ENCODE results near the gene ZNF48.
A peak's percentile ranks its signal among the peaks of the same experiment; 100 is the strongest.

ZNF48 gene

DNA sequence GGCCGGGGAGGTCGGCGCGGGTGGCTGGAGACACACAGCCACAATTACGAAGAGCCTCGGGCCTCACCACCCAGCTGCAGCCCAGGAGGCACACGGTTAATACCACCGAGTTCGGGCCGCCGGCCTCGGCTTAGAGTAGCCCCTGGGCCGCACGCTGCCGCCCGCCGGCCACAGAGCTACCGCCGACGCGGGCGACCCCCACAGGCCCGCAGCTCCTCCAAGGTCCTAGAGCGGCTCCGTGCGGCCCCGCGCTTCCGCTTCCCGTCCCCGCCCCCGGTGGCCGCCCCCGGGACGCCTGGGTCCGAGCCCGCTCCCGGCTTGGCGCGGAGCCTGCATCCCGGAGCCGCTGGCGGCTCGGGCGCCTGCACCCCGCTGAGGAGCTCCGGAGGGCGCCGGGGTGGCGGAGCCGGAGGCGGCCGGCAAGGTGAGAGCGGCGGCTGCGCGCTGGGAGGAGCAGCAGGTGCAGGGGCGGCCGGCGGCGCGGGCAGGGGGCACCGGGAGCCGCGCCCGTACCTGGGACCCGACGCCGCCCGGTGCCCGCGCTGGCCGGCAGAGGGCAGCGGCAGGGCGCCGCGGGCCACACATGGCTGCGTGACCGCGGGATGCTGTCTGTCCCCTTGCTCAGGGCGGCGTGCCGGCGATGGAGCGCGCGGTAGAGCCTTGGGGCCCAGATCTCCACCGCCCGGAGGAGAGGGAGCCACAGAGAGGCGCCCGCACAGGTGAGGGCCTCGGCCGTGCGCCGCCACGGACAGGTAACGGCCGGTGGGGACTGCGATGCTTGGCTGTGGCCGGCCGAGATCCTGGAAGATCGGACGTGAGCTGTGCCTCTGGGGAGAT lies at the start of gene ZNF48:
TSS of gene ZNF48 (plus strand) at position 266 of the 837 bp plus-strand sequence. CDS start at position 641, 375 bp downstream.
- DNase-seq (ENCODE audit: low read depth in 2 of 3, low spot score in 2 of 3) = peak in 1 of 3 experiments; percentile 45

DNA sequence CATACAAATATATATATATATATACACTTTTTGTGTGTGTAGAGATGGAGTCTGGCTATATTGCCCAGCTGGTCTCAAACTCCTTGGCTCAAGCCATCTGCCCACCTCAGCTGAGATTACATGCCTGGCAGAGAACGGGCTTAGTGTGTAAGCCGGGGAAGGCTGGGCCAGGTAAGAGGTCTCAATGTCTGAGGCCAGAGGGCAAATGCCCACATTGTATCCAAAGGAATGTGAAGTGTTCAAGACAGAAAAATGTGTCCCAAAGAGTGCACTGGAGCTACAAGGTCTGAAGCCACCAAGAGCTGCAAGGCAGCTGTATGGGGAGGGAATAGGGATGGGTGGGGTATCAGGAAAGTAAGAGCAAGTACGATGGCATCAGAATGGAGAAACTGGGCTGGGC lies 48.9 kb upstream of the ZNF48 start:
- DNase-seq (ENCODE audit: low read depth in 2 of 3, low spot score in 2 of 3) = no peak

DNA sequence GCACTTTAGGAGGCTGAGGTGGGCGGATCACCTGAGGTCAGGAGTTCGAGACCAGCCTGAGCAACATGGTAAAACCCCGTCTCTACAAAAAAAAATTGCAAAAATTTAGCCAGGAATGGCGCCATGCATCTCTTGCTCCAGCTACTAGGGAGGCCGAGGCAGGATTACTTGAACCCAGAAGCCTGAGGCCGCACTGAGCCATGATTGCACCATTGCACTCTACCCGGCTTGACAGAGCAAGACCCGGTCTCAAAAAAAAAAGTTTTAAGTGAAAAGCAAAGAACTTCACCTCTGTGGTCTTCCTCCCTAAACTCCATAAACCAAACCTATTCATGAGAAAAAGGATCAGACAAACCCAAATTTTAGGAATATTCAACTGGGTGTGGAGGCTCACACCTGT lies 47.1 kb upstream of the ZNF48 start:
- DNase-seq (ENCODE audit: low read depth in 2 of 3, low spot score in 2 of 3) = no peak

DNA sequence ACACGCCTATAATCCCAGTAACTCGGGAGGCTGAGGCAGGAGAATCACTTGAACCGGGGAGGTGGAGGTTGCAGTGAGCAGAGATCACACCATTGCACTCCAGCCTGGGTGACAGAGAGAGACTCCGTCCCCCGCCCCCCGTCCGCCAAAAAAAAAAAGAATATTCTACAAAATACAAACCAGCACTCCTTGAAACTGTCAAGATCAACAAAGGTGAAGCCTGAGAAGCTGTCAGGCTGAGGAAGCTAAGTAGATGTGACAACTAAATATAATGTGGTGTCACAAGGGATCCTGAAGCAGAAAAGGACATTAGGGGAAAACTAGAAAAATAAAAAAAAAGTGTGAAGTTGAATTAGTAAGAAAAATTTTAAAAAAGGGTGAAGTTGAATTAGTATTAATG lies 46.3 kb upstream of the ZNF48 start:
- DNase-seq (ENCODE audit: low read depth in 2 of 3, low spot score in 2 of 3) = no peak

DNA sequence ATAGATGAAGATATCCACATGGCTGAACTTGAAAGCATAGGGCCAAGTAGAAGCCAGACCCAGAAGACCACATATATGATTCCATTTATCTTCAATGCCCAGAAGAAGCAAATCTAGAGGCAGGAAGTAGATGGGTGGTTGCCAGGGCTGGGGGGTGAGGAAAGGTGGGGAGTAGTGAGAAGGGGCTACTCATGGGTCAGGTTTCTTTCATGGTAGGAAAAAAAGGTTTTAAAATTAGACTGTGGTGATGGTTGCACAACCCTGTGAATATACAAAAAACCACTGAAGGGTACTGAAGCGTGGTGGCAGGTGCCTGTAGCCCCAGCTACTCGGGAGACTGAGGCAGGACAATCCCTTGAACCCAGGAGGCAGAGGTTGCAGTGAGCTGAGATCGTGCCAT lies 45.5 kb upstream of the ZNF48 start:
- DNase-seq (ENCODE audit: low read depth in 2 of 3, low spot score in 2 of 3) = no peak

DNA sequence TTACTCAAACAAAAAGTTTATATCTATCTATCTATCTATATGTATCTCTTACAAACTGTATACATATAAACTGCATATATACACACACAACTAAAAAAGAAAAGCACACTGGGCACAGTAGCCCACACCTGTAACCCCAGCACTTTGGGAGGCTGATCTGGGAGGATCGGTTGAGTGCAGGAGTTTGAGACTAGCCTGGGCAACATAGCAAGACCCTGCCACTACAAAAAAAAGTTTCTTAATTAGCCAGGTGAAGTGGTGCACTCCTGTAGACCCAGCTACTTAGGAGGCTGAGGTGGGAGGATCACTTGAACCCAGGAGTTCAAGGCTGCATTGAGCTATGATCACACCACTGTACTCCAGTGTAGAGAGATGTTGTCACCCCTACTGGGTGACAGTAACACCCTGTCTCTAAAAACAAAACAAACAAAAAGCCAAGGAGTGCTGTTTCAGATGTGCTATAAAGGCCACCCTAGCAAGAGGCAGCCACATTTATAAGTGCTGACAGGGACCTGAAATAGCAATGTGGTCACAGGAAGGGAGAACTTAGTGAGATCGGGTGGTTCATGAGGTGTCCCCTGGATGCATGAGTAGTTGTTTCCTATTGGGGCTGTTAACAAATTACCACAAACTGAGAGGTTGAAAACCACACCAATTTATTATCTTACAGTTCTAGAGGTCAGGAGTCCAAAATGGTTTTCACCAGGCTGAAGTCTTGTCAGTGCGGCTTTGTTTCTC lies 44.9 kb upstream of the ZNF48 start:
- no peak for DNase-seq (ENCODE audit: low read depth in 2 of 3, low spot score in 2 of 3)

DNA sequence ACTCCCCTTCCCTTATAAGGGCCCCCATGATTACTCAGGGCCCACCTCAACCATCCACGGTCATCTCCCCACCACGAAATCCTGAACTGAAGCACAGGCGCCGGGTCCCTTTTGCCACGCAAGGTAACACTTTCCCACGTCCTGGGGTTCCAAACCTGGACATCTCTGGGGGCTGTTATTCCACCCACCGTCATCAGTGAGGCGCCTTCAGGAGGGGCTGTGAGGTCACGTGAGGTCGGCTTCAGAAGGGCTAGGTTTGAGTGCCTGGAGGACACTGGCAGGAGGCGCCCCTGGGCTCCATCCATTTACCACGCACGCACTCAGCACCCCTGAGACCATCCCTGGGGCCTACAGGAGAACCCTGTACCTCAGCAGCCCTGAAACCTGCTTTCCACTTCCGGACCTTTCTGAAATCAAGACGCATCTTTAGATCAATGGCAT lies 44.2 kb upstream of the ZNF48 start:
- no peak for DNase-seq (ENCODE audit: low read depth in 2 of 3, low spot score in 2 of 3)

DNA sequence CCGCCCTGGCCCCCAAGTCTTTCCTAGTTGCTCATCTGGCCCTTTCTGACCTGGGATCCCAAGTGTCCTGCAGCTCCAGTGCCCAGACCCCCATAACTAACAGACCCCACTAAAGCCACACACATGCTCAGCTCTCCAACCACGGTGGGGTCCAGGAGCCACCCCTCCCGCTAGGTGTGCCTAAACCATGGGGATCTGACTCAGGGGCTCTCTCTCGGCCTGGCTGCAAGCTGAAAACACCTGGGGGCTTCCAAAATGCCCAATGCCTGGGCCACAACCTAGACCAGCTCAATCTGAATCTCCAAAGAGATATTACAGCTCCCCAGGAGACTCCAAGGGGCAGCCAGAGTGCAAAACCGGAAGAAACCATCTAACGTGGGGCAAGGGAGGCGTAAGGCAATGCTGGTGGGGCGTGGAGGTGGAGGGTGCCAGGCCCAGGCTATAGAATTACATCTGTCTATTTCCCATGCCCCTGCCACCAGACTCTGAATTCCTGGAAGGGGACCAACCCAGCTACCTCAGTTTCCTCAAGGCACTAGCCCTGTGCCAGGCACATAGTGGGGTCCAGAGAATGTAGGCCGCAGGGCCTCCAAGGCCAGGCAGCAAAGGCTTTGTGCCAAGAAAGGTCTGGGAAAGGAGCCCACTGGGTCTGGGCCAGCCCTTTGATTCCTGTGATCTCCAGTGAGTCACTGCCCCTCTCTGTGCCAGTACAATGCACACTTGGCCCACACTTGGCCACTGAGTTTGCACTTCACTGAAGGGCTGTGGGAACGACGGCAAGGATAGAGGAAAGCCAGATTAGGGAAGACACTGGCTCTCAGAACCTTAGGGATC lies 43.4 kb upstream of the ZNF48 start:
- DNase-seq (ENCODE audit: low read depth in 2 of 3, low spot score in 2 of 3) = no peak

DNA sequence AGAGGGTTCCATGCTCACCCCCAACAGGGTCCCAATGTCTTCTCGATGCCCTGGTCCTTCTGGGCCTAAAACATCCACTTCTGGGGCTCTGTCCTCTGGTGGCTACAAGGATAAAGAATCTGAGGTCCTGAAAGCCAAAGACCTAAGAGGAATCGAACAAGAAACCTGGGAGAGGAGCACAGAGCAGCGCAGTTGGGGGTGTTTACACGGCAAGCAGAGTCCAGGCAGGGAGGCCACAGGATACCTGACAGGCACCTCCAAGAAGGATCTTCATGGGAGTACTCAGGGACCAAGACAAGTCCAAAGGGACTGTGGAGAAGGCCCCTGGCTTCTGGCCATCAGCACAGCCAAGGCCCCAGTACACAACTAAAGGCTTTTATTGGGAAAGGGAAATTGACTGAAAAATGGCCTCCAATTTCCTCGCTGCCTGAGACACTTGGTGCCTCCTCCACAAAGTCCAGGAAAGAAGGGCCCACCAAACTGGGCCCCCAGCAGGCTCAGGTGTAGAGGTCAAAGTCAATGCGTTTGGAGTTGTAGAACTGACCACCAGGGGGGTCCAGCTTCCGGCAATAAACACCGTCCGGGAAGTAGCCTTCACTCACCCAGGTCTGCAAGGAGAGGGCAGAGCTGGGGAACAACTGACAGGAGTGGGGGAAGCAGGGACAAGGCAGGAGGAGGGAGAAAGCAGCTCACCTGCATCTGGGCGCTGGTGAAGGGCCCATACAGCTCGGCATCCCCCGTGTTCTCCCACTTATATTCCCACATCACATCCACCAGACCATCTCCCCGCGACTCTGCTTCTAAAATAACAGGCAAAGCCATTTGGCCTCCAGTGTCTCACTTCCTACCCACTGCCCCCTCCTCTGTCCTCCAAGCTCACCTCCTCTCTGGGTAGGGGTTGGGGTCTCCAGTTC lies 42.5 kb upstream of the ZNF48 start:
- no peak for DNase-seq (ENCODE audit: low read depth in 2 of 3, low spot score in 2 of 3)

DNA sequence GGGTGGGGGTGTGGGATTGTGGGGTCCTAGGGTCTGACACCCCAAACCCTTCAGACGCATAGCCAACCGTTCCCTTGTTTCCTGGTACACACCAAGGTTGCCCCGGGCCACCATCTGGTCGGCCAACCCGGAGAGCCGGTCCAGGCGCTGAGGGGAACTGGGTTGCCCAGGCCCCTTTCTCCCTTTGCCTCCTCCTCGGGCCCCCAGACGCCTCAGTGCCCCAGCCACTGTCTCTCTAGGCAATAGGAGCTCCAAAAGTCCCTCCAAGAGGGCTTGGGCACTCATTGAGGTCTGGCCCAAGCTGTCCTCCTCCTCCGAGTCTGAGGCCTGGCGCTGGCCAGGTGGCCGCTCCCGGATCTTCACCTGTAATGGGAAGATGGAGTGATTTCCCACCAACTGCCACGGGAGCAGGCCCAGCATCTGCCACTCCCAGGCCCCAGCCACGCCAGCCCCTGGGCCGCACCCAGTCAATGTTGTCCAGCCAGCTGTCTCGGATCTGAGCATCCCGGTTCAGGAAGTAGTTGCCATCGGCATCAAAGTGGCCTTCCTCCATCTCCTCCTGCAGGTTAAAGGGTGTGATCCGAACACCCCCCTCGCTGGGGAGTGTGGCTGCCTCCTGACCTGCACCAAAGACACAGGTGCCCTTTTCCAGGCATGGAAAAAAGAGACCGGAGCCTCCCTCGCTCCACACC lies 41.6 kb upstream of the ZNF48 start:
- no peak for DNase-seq (ENCODE audit: low read depth in 2 of 3, low spot score in 2 of 3)

DNA sequence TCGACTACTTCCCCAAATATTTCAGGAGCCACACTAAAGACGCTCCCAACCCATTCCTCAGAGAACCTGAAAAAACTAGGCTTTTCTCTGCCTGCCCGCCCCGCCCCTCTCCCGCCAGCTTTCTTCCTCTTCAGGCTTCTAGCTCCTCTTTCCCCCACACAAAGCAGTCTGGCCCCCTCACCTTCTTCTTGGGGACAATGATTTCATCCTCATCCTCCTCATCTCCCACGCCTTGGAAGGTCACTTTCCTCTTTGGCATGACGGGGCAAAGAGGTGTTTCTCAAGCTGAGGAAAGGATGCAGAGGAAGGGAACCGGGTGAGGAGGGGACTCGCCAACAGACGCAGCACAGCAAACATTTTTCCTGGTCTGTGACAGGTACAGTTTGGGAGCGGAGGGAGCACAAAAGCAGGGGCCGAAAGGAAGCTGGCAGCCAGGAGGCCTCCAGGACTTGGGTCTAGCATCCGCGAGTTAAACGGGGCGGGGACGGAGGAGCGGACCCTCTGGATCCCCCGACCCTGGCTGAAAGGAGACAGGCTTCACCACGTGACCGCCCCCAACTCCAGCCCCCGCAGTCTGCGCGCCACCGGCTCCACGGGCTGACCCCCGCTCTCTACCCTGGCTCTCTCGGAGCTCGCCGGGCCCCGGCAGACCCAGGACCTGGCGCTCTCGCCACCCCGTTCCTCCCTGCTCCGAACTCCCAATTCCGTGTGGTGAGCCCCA lies 40.6 kb upstream of the ZNF48 start:
- no peak for DNase-seq (ENCODE audit: low read depth in 2 of 3, low spot score in 2 of 3)

DNA sequence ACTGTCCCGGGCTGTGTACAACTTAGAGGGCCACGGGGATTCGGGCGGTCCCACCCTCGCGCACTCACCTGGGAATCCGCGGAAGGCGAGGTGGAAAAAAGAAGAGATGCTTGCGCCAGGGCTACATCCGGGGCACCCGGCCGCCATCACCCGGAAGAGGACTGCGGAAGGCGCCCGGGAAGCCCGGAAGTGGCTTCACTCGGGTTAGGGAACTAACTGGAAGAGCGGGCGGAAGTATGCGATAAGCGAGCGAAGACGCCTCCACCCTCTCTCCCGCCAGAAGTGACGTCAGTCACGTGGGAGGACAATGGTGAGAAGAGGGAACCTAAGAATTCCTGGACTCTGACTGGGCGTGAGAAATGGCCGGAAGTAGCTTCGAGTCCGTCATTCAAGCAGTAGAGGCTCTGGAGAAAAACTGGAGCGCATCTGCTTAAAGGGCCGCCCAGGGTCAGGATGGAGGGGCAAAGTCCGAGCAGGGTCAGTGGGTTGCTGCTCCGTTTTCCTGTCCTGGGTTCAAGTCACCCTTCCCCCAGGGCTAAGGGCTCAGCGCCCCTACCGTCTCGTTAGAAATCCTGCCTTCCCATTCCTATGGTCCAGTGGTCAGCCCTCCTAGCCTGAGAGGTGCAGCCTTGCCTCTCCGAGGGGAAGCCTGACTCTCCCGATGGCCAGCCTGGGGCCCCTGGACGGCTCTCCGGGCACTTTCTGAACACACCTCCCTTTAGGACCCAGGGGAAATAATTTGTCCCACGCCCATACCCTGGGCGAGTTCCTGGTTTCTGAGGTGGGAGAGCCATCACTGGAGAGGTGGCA lies 39.9 kb upstream of the ZNF48 start, which contains the start of gene CD2BP2:
TSS of gene CD2BP2 (minus strand) at position 165 of the 810 bp plus-strand sequence. CDS start 627 bp downstream, outside the sequence.
- DNase-seq (ENCODE audit: low read depth in 2 of 3, low spot score in 2 of 3) = peak; percentile 72 to 79 (median 76)

DNA sequence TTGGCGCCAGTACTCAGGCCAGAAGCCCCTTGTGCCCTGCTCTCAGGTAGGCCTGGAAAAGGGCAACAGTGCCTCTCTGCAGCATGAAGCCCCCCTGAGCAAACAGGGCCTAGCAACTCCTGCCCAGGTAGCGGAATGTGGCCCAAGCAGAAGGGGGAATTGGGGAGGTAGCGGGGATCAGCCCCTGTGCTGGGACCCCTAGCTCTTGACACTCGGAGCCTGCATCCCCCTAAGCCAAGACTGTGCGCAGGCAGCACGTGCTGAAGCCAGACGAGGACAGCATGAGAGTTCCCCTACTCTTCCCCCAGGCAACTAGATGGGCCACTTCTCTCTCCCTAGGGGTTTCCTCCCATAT lies 39.3 kb upstream of the ZNF48 start:
- DNase-seq (ENCODE audit: low read depth in 2 of 3, low spot score in 2 of 3) = no peak

DNA sequence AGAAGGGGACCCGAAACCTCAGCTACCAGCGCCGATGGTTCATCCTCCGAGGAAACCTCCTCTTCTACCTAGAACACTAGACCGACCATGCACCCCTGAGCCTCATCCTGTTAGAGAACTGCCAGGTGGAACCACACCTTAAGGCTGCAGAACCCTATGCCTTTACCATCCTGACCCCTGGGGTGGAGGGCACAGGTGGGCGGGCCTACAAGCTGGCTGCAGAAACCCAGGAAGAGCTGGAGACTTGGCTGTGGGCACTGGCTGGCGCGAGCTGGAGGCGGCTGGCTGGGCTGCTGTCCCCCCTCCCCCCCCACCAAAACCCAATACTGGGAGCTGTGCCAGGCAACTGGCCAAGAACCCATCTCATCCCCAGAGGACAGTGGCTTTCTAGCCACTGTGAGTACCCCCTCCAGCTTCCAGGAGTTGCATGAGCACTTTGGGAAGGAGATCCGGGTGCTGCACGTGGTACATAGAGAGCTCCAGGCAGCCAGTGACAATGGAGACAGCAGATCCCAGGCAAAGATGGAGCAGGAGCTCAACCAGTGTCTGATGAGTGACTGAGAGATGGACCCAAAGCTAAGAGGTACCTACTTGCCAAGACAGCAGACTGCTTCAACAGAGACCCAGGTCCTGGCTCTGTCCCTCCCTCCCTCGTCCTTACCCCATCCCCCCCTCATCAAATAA lies 38.7 kb upstream of the ZNF48 start:
- DNase-seq (ENCODE audit: low read depth in 2 of 3, low spot score in 2 of 3) = no peak

DNA sequence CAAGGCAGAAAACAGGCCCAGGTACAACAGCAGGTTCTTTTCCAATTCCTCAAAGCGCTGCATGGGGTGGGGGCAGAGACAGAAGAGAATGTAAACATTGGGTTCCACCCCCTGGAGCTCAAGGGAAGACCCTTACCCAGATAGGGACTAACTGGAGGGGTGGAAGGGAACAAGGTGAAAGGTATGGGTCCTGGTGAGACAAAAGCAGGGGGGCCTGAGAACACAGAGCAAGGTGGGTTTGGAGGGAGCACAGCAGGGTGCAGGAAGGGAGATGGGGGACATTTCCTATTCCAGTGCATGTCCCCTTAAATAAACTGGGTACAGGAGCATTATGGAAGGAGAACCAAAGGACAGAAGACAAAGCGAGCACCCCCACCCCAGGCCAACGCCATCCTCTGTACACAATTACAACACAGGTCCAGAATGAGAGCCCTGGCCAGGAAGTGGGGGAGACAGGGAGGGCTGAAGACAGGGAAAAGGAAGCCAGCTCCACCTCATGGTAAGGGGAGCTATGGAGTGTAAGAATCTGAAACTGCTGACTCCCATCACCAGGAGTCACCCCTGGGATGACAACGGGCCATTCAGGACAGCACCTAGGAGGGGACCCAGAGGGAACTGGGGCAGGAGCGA lies 38.0 kb upstream of the ZNF48 start:
- no peak for DNase-seq (ENCODE audit: low read depth in 2 of 3, low spot score in 2 of 3)

DNA sequence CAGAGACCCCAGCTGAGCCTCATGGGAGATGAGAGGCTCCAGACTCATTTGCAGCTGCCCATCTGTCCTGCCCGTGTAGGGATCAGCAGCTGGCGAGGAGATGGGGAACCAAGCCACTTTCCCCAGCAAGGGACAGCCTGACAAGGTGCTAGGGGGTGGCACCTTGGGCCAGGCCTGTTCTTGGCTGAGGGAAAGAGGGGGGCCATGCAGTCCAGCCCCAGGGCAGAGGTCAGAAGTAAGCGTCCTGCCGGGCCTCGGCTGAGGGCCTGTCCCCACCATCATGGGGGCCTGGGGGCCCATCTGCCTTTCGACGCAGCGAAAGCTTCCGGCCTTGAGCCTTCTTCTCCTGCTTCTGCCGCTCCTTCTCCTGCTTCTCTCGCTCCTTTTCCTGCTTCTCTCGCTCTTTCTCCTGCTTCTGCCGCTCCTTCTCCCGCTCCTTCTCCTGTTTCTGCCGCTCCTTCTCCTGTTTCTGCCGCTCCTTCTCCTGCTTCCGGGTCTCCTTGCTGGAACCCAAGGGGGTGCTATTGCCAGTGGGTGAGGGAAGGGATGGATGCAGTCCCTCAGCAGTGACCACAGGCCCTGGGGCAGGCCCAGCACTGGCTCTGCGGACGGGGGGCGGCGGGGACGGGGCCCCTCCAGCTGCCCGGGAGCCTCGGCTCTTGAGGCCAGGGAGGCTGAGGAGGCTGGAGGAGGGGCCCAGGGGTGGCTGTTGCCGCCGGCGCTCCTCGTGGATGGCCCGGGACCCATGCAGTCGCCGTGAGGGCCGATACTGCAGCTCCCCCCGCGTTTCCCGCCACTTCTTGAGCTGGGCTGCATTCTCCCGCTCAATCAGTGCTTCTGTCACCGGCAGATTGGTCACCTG lies 37.3 kb upstream of the ZNF48 start:
- DNase-seq (ENCODE audit: low read depth in 2 of 3, low spot score in 2 of 3) = no peak

All from activated CD8-positive, alpha-beta memory T cell treated with anti-CD3 and anti-CD28 coated beads for 48 hours (primary cell).